Left ventricle myocardium inferior (tissue), 1 donor: Measurements from ENCODE around the gene PLA2G12A. TPM values are rescaled to one million over a fixed set of nuclear protein-coding genes. Genes with fewer than 3 reads are reported as not detected.

Experiments used
- DNase-seq: peaks from one replicate; pipeline ENCODE4 v3.0.0-alpha.2; 2020
- H3K27ac ChIP-seq: fragments of 200-600 bp; replicated peaks from 2 replicates; pipeline ENCODE4 v1.8.0; 2021
- H3K27me3 ChIP-seq: fragments of 200-600 bp; 2 replicates; pipeline ENCODE4 v1.8.0; 2021; ENCODE audit warnings: low read depth
- H3K36me3 ChIP-seq: fragments of 200-600 bp; 2 replicates; pipeline ENCODE4 v1.8.0; 2021
- H3K4me1 ChIP-seq: fragments of 200-600 bp; 2 replicates; pipeline ENCODE4 v1.8.0; 2021
- H3K4me3 ChIP-seq: fragments of 200-600 bp; 2 replicates; pipeline ENCODE4 v1.8.0; 2021; ENCODE audit warnings: mild to moderate bottlenecking, moderate library complexity
- H3K9me3 ChIP-seq: fragments of 200-600 bp; replicated peaks from 2 replicates; pipeline ENCODE4 v1.8.0; 2021
- CTCF ChIP-seq: fragments of 200-600 bp; IDR thresholded peaks from 2 replicates; pipeline ENCODE4 v1.8.0; 2021; ENCODE audit warnings: antibody characterized with exemption, mild to moderate bottlenecking, borderline replicate concordance
- intact Hi-C: fragments of 100-400 bp; cut with micrococcal nuclease; formaldehyde crosslinking; loops from one replicate; pipeline ENCODE4 v1.11.0; 2022
- total RNA-seq: library from RNA; stranded (reverse); fragmentation: NEBNext Ultra II Directional; extraction: Animal tissue kit (Norgen Biotek cat#: 25700); gene quantifications from one replicate; pipeline ENCODE4 v1.2.1, GENCODE V29; 2021
- donor health status: DM: no; HTN: yes; CAD: no; lungs with severe emphysema.

The PLA2G12A gene
- total RNA-seq, 1 donor from 2014 or later, result 64.7 TPM

GRCh38 chr4:109735566-109736365, 5.9 kb upstream of the PLA2G12A start:
- Histone ChIP-seq H3K4me3 (no peak overlapping the region), H3K27me3 (no peaks in the 10 kb centered on the region), H3K9me3 (no peaks in the 10 kb centered on the region), H3K4me1 (peaks cover under 1% of the 10 kb centered on the region), H3K36me3 (no peaks in the 10 kb centered on the region), H3K27ac (no peak overlapping the region)
- TF ChIP-seq CTCF, result no peak
- intact Hi-C loops, result no loop called here
- DNase-seq, result no peak

GRCh38 chr4:109733728-109734127, 3.9 kb upstream of the PLA2G12A start:
- intact Hi-C loops, result no loop called here

GRCh38 chr4:109730619-109731545, 1.0 kb upstream of the PLA2G12A start:
- H3K36me3 ChIP-seq, result no peaks in the 10 kb centered on the region
- intact Hi-C loops, result no loop called here
- H3K4me3 ChIP-seq, result peak overlapping the region; percentile 85
- no peaks in the 10 kb centered on the region for H3K27me3 ChIP-seq
- peak overlapping the region; percentile 89 for H3K27ac ChIP-seq
- DNase-seq, result no peak
- peaks cover 30% of the 10 kb centered on the region for H3K4me1 ChIP-seq
- no peak for TF ChIP-seq CTCF
- no peaks in the 10 kb centered on the region for H3K9me3 ChIP-seq

More at GRCh38 chr4:109733728-109734127, 3.9 kb upstream of the PLA2G12A start:
- Histone ChIP-seq H3K36me3 (no peaks in the 10 kb centered on the region), H3K4me1 (peaks cover 19% of the 10 kb centered on the region), H3K4me3 (no peak overlapping the region), H3K27ac (no peak overlapping the region), H3K27me3 (no peaks in the 10 kb centered on the region), H3K9me3 (no peaks in the 10 kb centered on the region)
- no peak for DNase-seq
- no peak for TF ChIP-seq CTCF

DNA sequence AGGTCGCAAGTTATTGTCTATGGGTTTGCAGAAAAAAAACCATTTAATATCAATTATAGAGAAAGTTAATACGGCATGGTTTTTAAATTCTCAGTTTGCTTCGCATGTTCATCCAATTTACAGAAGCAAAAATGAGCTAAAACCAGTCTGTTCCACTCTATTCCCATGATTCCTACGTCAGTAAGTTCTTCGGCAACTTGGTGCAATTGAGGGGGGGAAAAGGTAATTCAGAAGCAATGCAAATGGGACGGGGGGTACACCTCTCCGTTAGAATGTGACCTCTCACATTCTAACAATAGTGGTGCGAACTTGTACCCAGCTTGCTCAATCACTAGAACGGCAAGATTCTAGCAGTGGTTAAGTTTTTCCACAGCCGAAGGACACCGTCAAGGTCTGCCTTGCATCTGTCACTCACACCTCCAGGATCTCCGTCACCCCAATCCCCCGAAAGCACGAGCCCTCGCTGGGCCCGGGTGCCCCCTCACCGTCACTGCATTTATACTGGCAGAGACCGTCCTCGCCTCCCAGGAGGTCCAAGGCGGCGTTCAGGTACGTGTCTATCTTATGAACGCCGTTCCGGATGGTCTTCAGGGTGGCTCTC, 653 bp downstream of the PLA2G12A start:
- TF ChIP-seq CTCF, result no peak
- peak overlapping the region; percentile 89 for H3K27ac ChIP-seq
- DNase-seq, result no peak

GRCh38 chr4:109728385-109728784, 1.5 kb downstream of the PLA2G12A start:
- peak overlapping the region; percentile 85 for H3K4me3 ChIP-seq
- peaks cover 3% of the 10 kb centered on the region for H3K36me3 ChIP-seq
- H3K4me1 ChIP-seq, result peaks cover 30% of the 10 kb centered on the region
- no peak overlapping the region for H3K27ac ChIP-seq
- no peaks in the 10 kb centered on the region for H3K27me3 ChIP-seq
- intact Hi-C loops, result no loop called here
- no peak for DNase-seq
- no peaks in the 10 kb centered on the region for H3K9me3 ChIP-seq
- no peak for TF ChIP-seq CTCF

More for the DNA sequence above, 653 bp downstream of the PLA2G12A start:
- H3K4me3 ChIP-seq, result peak overlapping the region; percentile 85
- H3K4me1 ChIP-seq, result peaks cover 30% of the 10 kb centered on the region
- no peaks in the 10 kb centered on the region for H3K27me3 ChIP-seq
- intact Hi-C loops, result no loop called here
- peaks cover 3% of the 10 kb centered on the region for H3K36me3 ChIP-seq
- H3K9me3 ChIP-seq, result no peaks in the 10 kb centered on the region
